HG03039 (cell line): ENCODE results near the gene ZBTB16.

Source experiments
- ATAC-seq: cut with Tn5 transposase; IDR thresholded peaks from one replicate; pipeline ENCODE4 v1.9.1; 2021; ENCODE audit warnings: mild to moderate bottlenecking, moderate library complexity; ENCODE audit not compliant: unreplicated experiment

ZBTB16 gene

DNA sequence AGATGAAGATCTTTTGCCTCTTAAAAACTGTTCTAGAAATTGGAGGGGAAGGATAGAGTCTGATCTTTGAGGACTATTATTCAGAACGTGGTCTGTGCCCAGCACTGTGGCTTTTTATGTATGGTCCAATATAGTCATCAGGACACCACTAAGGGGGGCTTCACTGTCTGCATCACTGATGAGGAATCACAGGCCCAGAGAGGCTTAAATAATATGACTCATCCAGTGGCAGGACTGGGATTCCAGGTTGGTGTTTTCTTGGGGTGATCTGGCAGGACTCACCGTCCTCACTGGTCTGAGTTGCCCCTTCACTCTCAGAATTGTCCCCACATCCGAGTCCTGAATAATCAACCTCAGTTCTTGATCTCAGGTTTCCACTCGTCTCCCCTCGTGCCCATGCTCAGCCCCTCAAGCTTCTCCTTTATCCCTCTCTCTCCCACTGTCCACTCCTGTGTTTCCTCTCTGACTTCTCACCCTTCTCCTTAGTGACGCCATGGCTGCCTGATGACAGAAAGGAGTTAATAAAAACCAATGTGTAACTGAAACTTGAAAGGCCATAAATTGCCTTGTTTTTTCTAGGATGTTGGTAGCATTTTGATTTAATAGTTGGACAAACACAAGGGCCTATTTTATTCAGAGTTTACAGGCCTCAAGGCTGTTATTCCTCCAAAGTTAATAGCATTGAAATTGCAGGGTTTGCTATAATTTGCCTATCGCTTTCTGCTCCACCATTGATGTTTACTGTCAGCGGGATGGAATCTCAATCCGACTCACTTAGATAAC is 141.0 kb downstream of the ZBTB16 start:
- no peak for ATAC-seq

DNA sequence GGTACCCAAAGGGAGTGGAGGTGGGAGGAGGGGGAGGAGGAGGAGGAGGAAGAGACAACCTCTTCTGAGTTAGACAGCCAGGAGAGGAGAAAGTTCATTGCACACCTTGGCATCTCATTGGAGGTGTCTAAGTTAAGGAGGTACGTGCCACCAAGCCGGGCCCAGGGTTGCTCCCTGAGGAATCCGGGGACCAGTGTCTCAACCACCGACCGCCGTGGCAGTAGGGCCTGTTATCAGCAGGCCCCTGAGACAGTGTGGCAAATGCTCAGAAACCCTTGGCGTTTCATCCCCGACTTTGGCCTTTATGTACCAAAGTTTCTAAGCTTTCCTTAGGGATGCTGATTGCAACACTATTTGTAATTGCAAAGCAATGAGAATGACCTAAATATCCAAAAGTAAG is 141.7 kb downstream of the ZBTB16 start:
- ATAC-seq: no peak

DNA sequence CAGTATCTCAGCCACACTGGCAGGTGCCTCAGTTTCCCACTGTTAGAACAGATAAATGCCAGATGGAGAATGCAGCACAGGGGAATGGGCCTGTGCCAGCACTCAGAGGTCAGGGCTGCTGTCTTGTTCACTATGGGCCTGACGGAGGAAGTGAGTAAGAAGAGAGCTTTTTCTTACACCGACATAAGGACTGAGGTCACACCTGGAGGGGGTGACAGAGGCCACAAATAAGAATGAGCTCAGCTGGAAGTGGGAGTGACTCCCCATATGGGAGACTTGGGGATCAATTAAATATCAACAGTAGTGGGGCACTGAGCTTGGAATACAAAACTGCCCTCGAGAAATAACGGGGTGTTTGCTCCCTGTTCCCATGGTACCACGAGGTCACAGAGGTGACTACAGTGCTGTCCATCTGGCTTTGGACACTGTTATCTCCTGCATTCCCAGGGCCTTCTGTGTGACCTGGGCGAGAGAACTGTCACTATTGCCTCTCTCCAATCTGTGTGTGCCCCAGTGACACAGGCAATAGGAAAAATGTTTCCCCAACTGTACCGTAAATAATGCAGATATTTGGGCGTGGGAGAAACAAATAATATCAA is 142.6 kb downstream of the ZBTB16 start:
- ATAC-seq: no peak

DNA sequence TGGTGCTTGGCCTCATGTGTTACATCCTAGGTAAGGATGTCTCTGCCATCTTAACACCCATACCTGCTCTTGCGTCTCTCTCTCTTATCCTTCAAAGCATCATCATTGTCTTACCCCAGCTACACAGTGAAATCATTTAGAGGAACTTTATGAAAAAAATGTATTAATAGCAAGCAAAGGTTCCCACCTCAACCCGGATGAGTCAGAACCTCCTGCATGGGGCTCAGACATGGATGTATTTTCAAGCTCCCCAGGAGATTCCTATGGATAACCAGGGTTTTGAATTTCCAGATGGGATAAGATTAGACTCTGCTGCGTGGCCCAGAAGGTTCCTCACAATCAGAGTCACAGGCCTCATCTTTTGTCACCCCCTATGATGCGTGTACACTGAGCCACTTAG is 147.6 kb downstream of the ZBTB16 start:
- ATAC-seq: no peak

DNA sequence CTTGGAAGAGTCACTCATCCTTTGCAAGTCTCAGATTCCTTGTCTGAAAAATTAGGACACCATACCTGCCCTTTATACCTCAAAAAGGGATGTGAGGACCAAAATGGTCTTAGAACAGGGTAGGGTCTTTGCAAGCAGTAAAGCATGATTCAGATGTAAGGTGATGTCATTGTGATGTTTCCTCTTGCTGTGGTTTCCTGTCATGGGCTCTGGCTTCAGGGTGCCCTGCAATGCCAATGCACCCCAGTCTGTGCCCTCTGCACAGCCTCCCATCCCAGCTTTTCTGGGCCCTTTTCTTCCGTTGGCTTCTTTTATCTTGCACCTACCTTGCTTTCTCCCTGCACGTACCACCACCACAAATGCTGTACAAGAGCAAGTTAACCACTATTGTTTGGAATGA is 148.9 kb downstream of the ZBTB16 start:
- no peak for ATAC-seq

DNA sequence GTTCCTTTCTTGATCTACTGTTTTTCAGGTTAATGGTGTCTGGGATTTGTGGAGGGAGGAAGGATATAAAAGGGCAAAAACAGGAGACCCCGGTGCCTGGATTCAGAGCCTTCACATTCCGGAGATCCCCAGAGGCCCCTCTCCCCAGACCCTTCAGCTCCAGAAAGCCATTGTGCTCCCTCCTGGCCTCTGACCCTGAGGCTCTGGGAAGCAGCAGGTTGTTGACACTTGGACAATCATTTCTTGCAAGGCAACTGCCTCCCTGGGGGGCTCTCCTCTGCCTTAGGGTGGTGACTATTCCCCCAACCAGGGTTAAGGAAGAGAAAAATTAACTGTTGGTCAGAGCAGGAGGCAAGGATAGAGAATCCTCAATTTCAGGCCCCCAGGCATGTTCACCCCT is 149.8 kb downstream of the ZBTB16 start:
- no peak for ATAC-seq

DNA sequence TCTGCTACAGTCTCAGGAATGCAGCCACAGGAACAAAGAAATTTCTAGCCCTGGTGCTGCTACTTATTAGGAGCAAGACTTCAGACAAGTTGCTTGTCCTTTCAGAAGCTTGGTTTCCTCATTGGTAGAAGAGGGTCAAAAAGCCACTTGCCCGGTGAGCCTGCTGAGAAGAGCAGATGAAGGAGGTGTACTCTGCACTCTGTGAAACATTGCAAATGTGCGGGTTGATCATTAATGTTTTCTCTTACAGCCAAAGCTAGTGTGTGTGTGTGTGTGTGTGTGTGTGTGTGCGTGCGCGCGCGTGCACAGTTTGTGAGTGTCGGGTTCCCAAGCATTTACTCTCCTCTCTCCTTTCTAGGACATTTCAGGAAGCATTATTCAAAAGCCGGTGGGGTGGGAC is 150.4 kb downstream of the ZBTB16 start:
- no peak for ATAC-seq

DNA sequence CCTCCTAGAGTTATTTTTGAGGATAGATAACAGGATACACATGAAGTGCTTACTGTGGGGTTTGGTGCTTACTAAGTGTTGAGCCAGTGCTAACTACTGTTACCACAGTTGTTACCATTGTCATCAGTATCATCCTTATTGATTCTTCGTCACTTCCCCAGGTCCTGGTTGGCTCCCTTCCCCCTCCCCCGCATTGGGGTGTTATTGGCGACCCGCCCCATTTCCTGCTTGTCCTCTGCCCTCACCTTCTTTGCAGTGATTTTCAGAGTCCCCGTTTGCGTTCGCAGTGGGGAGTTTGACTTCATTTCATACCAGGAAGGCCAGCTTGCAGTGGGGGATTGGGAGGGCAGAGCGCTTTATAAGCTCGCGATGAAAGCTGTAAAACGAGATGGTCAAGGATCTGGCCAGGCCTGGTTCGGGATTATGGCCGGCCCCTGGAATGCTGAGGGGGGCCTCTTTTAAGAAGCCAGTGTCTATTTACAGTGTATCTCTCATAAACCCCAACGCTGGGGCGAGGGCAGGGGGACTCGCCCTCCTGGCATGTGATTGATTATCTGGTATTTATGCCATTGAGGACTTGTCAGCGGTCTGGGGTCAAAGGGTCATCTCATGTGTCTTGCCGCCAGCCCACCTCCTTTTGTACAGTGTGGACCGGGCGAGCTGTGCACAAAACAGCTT is 152.1 kb downstream of the ZBTB16 start:
- no peak for ATAC-seq

DNA sequence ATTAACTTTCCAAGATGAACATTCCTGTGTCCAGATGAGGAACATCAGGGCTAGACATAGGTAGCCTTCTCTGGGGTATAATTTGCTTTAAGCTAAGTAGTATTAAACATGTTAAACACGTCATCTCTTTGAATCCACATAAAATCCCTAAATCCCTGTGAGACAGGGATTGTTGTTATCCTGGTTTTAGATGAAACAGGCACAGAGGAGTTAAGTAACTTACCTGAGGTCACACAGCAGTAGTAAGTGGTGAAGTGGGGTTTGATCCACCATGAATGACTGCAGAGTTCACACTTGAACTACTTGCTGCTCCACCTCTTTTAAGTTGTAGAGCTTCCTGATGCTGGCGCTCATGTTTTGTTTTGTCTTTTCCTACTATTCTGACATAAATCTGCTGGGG is 154.1 kb downstream of the ZBTB16 start:
- no peak for ATAC-seq

DNA sequence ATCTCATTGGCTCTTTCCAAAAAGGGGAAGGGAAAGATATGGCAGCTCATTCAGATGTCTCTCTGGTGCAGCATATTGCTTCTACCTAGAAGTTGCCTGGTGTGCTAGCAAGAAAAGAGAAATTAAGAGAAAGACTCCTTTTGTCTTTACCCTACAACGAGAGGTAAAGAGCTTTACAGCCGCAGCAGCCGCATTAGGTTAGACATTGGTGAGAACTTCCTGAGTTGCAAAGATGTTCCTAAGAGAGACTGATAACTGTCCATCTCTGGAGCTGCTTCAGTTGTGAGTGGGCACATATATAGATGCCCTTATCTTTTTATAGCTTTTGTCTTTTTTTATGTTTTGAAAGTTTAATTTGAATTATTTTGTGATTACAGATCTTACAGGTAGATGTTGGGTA is 155.9 kb downstream of the ZBTB16 start:
- no peak for ATAC-seq

DNA sequence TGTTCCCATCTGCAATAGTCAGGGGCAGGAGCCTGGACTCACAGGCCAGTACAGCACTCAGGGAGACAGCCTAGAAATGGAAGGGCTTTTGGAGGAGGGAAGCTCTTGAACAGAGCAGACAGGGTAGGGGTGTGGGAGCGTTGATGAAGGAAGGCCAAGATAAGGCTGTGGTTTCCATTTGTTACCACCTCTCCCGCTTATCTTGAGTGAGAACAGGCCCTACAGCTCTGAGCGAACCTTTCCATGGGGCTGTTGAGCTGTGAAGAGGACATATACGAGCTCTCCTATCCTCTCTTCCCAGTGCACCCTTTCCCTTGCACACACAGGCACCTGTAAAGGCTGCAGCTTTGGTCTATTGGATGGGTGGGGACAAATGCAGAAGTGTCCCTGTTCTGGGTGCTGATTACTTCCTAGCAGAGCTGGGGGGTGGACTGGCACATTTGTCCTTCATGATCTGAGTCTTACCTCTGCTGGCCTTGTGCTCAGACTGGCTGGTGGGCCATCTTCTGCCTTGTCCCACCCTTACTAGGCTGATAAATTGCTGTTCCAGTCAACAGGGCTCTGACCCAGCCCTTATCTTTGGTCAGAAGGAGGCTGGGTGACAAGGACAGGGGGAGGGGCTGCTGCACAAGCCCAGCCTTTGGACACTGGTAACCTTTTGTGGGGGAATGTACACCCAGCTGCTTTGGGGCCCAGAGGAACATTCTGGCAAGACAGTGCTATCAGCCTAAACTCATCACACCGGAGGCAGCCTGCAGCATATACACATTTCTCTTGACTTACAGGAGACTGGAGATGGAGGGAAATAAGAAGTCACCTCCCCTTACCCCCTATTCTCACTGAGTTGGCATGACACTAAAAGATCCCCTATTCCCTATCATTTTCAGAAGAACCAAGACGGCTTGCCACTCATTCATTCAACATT is 156.6 kb downstream of the ZBTB16 start:
- ATAC-seq: no peak

DNA sequence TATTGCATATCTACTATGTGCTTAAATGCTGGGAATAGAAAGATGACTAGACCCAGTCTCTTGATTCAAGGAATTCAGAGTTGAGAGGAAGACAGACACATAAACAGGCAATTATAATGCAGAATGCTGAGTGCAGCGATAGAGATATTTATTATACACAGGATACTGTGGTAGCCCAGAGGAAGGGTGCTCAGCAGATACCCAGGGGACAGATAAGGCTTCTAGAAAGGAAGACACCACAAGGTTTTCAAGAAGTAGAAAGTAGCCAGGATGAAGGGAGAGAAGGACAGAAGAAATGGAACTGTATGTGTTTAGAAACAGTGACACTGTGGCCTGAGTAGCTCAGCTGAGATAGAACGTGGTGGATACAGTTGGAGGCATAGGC is 157.3 kb downstream of the ZBTB16 start:
- no peak for ATAC-seq

DNA sequence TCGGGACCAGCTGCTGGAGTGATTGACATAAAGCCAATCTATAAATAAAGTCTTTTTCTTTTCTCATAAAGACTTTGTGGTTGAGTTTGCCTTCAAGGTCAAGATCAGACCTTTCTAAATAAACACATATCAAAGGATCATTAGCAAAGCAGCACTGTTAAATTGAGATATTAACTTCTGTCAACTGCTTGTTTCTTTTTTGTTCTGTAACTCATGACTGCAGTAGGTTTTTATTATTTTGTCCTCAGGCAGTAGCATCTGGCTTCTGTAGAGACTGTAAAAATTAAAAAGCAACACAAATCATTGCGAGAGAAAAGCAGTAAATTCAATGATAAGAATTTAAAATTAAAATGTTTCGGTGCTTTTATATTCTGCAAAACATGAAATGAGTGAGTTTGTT is 159.0 kb downstream of the ZBTB16 start:
- no peak for ATAC-seq

DNA sequence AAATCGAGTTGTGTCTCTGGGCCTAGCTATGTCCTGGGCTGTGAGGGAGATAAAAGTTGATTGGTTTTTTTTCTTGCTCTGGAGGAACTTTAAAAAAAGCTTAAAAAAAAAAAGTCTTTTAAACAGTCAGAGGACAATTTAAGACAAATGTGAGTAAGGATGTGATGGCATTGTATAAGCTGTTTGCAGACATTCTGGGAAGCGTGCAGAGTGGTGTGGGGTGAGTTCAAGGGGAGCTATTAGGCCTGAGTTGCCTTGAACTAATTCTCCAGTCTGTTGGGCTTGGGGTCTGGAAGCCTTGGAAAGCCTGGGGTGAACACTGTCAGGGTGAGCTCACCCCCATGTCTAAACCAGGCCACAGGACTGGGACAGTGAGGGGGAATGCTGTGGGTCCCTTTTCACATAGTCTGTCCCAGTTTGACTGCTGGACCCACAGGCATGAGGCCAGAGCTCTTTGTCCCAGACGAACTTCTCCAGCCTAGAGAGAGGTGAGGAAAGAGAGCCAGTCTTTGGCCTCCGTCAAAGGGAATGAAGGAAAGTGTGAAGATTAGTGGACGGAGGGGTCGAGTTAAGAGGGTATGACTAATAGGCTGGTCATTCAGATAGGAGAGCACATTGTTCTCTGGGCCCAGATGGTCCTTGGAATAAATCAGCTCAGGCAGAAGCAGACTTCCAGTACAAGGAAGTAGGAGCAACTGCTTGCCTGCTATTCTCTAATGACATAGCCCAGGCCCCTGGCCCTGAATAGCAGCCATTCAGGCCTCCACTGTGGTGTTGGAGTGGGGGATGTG is 160.2 kb downstream of the ZBTB16 start:
- no peak for ATAC-seq

DNA sequence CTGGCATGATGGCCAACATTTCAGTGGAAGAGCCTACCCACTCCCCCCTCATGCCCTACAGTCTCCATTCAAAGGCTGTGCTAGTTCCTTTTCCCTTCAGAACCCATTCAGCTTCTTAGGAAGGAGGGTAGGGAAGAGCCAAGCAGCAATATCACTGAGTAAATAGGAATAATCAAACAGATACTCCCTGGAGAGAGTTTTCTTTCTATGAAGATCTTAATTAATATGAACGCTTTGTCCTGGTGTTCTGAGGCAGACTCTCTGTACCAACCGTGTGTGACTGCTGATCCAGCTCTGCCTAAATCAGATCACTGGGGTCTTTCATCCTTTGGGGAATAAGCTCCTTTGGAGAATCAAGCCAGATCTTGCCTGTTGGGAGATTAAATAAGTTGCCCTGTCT is 161.5 kb downstream of the ZBTB16 start:
- ATAC-seq: no peak

DNA sequence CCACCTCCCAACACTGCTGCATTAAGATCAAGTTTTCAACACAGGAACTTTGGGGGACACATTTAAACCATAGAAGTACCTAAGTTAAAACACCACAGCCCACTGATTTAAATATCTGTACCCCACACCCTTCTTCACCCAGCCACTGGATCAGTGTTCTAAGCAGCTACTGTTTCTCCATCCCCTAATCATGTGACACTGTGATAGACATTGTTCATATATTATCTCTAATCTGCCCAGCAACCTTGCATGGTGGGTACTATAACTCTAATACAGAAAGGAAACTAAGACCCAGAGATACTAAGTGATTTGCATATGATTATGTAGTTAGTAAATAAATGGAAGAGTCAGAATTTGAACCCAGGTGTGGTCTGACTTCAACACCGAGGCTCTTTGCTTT is 166.2 kb downstream of the ZBTB16 start:
- no peak for ATAC-seq

DNA sequence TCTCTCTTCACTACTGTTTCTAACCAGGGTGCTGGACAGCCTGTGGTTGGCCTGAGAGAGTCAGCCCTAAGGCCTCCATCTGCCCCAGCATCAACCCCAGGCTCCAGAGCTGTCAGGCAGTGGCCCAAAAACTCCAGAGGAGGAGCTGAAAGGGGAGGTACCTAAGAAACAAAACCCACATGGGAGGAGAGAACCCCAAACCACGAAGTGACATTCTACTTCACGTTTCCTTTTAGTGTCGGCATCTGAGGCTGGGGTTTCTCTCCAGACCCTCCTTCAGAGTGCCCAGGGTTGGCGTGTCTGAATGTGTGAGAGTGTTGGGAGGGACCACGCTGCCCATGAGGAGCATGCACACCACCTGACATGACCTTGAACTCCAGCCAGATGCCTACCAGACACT is 166.8 kb downstream of the ZBTB16 start:
- ATAC-seq: no peak

DNA sequence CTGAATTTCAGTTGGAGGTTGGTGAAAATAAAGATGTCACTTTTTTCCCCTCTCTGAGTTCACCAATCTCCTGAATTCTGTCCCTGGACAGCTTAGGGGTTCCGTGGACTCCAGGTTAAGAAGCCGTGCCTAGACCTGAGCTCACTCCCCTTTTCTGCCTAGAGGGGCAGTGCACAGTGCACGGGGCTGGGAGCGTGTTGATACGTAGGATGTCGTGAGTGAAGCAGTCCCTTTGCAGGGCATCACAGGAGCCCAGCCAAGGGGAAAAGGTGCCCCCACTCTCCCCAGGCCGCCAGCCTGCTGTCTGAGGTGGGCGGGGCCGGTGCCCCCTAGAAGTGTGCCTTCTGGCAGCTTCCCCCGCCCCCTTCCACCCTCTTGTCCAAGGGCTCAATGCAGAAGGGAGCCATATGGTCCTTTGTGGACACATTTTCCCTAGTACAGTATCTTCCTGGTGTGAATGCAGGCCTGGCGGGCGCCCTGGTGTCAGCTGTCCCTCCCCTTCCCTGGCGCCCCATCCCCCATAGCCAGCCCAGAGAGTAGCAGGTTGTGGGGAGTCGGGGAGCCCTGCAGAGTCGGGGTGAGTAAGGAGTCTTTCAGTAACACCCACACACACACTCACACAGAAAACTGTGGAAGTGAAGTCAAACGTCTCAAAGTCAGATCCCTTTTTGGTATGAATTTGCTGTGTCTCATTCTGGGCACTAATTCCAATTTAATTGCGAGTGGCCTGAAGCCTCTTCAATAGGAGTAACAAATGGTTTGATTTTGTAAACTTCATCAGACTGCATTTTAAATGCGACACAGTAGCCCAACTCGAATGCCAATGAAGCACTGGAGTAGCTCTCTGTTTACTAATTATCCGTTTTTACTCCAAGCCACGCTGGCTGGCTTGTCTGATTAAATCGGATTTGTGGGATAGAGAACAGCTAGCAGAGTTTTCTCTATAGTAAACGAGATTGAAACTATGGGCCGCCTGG is 169.2 kb downstream of the ZBTB16 start:
- no peak for ATAC-seq

DNA sequence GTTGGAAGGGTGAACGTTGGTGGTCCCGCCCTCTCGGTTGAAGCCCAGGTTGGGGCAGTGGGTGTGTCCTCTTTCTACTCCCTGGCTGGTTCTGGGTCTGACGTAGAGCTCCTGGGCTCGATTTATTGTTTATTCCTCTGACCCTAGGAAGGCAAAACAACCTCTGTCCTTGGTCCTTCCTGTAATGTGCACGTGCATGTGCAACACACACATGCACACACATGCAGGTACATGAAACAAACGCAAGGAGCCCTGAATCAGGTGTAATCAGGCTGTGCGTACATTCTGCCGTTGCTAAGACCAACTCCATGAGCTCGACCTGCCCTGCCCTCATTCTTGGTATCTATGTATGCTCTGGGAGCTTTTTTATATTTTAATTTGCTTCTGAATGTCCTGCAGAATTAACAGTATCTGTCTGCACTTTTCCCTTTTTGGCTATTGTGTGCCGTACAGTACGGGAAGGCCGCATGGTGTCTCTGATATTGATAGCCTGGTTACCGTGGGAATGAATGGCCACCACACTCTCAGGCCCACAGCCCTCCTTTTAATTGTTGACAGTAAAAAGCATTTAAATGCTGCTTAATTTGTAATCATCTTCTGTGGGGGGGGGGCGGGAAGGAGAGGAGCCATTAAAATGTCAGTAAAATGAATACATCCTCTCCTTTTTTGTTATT is 170.7 kb downstream of the ZBTB16 start:
- ATAC-seq: no peak
